Effector memory CD4-positive, alpha-beta T cell (primary cell): ENCODE measurements around the gene MRPS25.
"Not testable (repeated sequence)": the region's sequence is repeated elsewhere in the genome, so short reads cannot be mapped to it uniquely, and the experiment has no call there.

Experiments used
- DNase-seq, 3 donors: peaks; one replicate each; pipeline ENCODE4 v3.0.0-alpha.2; 2020
- H3K27ac ChIP-seq: 2 replicates; pipeline ENCODE4 v1.7.0; 2013; ENCODE audit warnings: mild to moderate bottlenecking, low read length, moderate library complexity; ENCODE audit not compliant: insufficient read depth, poor library complexity, severe bottlenecking
- H3K27me3 ChIP-seq: replicated peaks from 2 replicates; pipeline ENCODE4 v1.7.0; 2013; ENCODE audit warnings: mild to moderate bottlenecking, low read length; ENCODE audit not compliant: insufficient read depth, control insufficient read depth, poor library complexity, severe bottlenecking
- H3K36me3 ChIP-seq: 2 replicates; pipeline ENCODE4 v1.7.0; 2013; ENCODE audit warnings: mild to moderate bottlenecking, low read length, moderate library complexity; ENCODE audit not compliant: control insufficient read depth, insufficient read depth
- H3K4me1 ChIP-seq: 2 replicates; pipeline ENCODE4 v1.7.0; 2013; ENCODE audit warnings: low read length, mild to moderate bottlenecking; ENCODE audit not compliant: control insufficient read depth, insufficient read depth, poor library complexity, severe bottlenecking
- H3K4me3 ChIP-seq: 2 replicates; pipeline ENCODE4 v1.7.0; 2013; ENCODE audit warnings: low read length, low read depth, mild to moderate bottlenecking; ENCODE audit not compliant: insufficient read depth, poor library complexity, severe bottlenecking
- H3K9me3 ChIP-seq: 2 replicates; pipeline ENCODE4 v1.7.0; 2013; ENCODE audit warnings: mild to moderate bottlenecking, low read length, moderate library complexity; ENCODE audit not compliant: control insufficient read depth

Gene MRPS25

GRCh38 chr3:14999182-14999581 is 65.9 kb downstream of the MRPS25 start:
- not testable (repeated sequence) for H3K4me3 ChIP-seq, H3K27me3 ChIP-seq, DNase-seq, H3K36me3 ChIP-seq, H3K4me1 ChIP-seq, H3K9me3 ChIP-seq, H3K27ac ChIP-seq
